Measurements from ENCODE around the gene SYT2. TPM values are rescaled to one million over a fixed set of nuclear protein-coding genes. Genes with fewer than 3 reads are reported as not detected.

The SYT2 gene
- total and polyA plus RNA-seq, 9 of the 15 experiments (the other 6 are each of a cell fraction or from before 2014, with no cell fraction given) = not detected

- TF ChIP-seq ZNF717 (CRISPR knock-in tag; IDR thresholded peaks at IDR 0.05) (no peak), ZNF224 (CRISPR knock-in tag; IDR thresholded peaks at IDR 0.05) (no peak)
These were observed 22.9 kb downstream of the SYT2 start (continued) for GRCh38 chr1:202687370-202687769.

- H2AFZ ChIP-seq (ENCODE audit: low read depth, low read length) = no peak overlapping the region
- H3K4me1 ChIP-seq (replicated peaks in 1 of 2; ENCODE audit: control insufficient read depth in 2 of 2, insufficient read depth in 2 of 2, low read length in 2 of 2) = no peaks in the 10 kb centered on the region
- no peaks in the 10 kb centered on the region for H3K9me3 ChIP-seq (replicated peaks; ENCODE audit: control insufficient read depth, insufficient read depth, low read depth, low read length)
- H3K9ac ChIP-seq (ENCODE audit: insufficient read depth in 1 of 2, low read depth in 2 of 2, low read length in 2 of 2) = no peak overlapping the region
- no peak overlapping the region for H3K4me3 ChIP-seq
- in situ Hi-C loops (cut with MboI) = no loop called here
- under 1% methylated on average over 6 of the region's 6 CpGs for WGBS (ENCODE audit: insufficient coverage, low coverage, missing lambda C conversion rate)
- CTCF ChIA-PET (ENCODE audit: low intra/inter-chr PET ratio) = no interaction called here
- no peak for ATAC-seq
- H4K20me1 ChIP-seq (replicated peaks; ENCODE audit: control insufficient read depth, insufficient read depth, low read length) = peaks cover 5% of the 10 kb centered on the region; the same call in 1 of the 2 replicates
- no peak for FAIRE-seq
- DNase-seq (ENCODE audit: extremely low read depth in 1 of 4, low spot score in 3 of 4) = no peak
- H3K9me1 ChIP-seq (ENCODE audit: control insufficient read depth, insufficient read depth, low read length) = no peaks in the 10 kb centered on the region
- H3K27ac ChIP-seq (ENCODE audit: extremely low read depth, low read depth, low read length) = no peak overlapping the region
- no peaks in the 10 kb centered on the region for H3K79me2 ChIP-seq (ENCODE audit: control insufficient read depth, insufficient read depth, low read length)
- BruUV-seq (replicated peaks) = no TSS peak
- H3K27me3 ChIP-seq (ENCODE audit: control insufficient read depth in 2 of 2, insufficient read depth in 2 of 2, low read length in 2 of 2) = peaks cover 28 to 71% of the 10 kb centered on the region in 2 experiments
- intact Hi-C loops (cut with micrococcal nuclease) = no loop called here
- no peaks in the 10 kb centered on the region for H3K36me3 ChIP-seq (ENCODE audit: control insufficient read depth, insufficient read depth, low read length)
- no peak overlapping the region for H3K4me2 ChIP-seq (ENCODE audit: insufficient read depth, low read length)
- POLR2A ChIA-PET = interaction anchor here (0.6 to 1.1 kb wide), 2 partner anchors 51 to 221 kb away, joined by 3 read pairs; no protein-coding TSS in a partner anchor
- no peak for TF ChIP-seq ZNF354B (CRISPR knock-in tag; IDR thresholded peaks at IDR 0.05)
- TF ChIP-seq EP400 (IDR thresholded peaks at IDR 0.05) = no peak
- TF ChIP-seq NCOA2 (IDR thresholded peaks at IDR 0.05; ENCODE audit: partially characterized antibody in 2 of 2) = no peak
- TF ChIP-seq GTF3C2 (IDR thresholded peaks at IDR 0.05; ENCODE audit: borderline replicate concordance, extremely low read depth, insufficient read length) = no peak
- TF ChIP-seq NONO (IDR thresholded peaks at IDR 0.05; ENCODE audit: low read depth in 2 of 2, low read length in 1 of 2) = no peak
- no peak for TF ChIP-seq HMGN3 (IDR thresholded peaks at IDR 0.05; ENCODE audit: borderline replicate concordance, extremely low read depth, insufficient read length, low read depth, low read length)
- no peak for TF ChIP-seq ZKSCAN1 (IDR thresholded peaks at IDR 0.05; ENCODE audit: low read depth, low read length)
- TF ChIP-seq ZNF134 (CRISPR knock-in tag; conservative IDR thresholded peaks at IDR 0.05) = no peak
- no peak for TF ChIP-seq BCLAF1 (IDR thresholded peaks at IDR 0.05; ENCODE audit: borderline replicate concordance in 1 of 2, control insufficient read depth in 1 of 2, low read depth in 2 of 2, low read length in 1 of 2)
- no peak for TF ChIP-seq CCAR2 (IDR thresholded peaks at IDR 0.05; ENCODE audit: low read depth, low read length)
- TF ChIP-seq DMBX1 (CRISPR knock-in tag; IDR thresholded peaks at IDR 0.05; ENCODE audit: borderline replicate concordance) = no peak
- TF ChIP-seq IRF1 (CRISPR knock-in tag; IDR thresholded peaks at IDR 0.05; ENCODE audit: borderline replicate concordance) = no peak
These were observed 24.6 kb downstream of the SYT2 start for GRCh38 chr1:202685641-202686040.
